Uterus (tissue), 4 donors: ENCODE measurements around the gene PNKD. TPM values are rescaled to one million over a fixed set of nuclear protein-coding genes. Genes with fewer than 3 reads are reported as not detected.

Experiments used
- DNase-seq, 2 donors: peaks; one replicate each; pipeline ENCODE4 v3.0.0-alpha.2; 2019 to 2020
- H3K27ac ChIP-seq, 2 donors: fragments of 200-600 bp; sonication (generic); 1 replicate in 1 of 2; 2 replicates in 1 of 2; pipeline ENCODE4 v1.5.1; 2016 to 2018
- H3K27me3 ChIP-seq, 2 donors: fragments of 200-600 bp; sonication (generic); one replicate each; pipeline ENCODE4 v1.5.1; 2018 to 2019; ENCODE audit warnings: control low read depth in 1 of 2
- H3K36me3 ChIP-seq, 2 donors: fragments of 200-600 bp; sonication (generic); one replicate each; pipeline ENCODE4 v1.5.1; 2019; ENCODE audit warnings: control low read depth in 1 of 2
- H3K4me1 ChIP-seq, 2 donors: fragments of 200-600 bp; sonication (generic); one replicate each; pipeline ENCODE4 v1.5.1; 2018 to 2019; ENCODE audit warnings: control low read depth in 1 of 2
- H3K4me3 ChIP-seq, 2 donors: fragments of 200-600 bp; sonication (generic); 1 replicate in 1 of 2; 2 replicates in 1 of 2; pipeline ENCODE4 v1.5.1; 2018 to 2019; ENCODE audit warnings: mild to moderate bottlenecking in 1 of 2
- H3K9me3 ChIP-seq, 2 donors: fragments of 200-600 bp; sonication (generic); one replicate each; pipeline ENCODE4 v1.5.1; 2019; ENCODE audit warnings: control low read depth in 1 of 2
- CTCF ChIP-seq, 4 experiments: fragments of 200-600 bp in 2 of 4; fragments of 450-650 bp in 2 of 4; sonication (generic) in 2 of 4; IDR thresholded peaks; one replicate each; pipeline ENCODE4 v1.5.1; 2016 to 2019; ENCODE audit warnings: antibody characterized with exemption in 4 of 4, mild to moderate bottlenecking in 2 of 4, moderate library complexity in 1 of 4
- POLR2A ChIP-seq, 2 donors: fragments of 450-650 bp; IDR thresholded peaks; one replicate each; pipeline ENCODE4 v1.6.1; 2016; ENCODE audit warnings: antibody characterized with exemption in 2 of 2, mild to moderate bottlenecking in 1 of 2, moderate library complexity in 1 of 2
- intact Hi-C: fragments of 100-400 bp; cut with DNase I; formaldehyde crosslinking; loops from one replicate; pipeline ENCODE4 v1.15.1; 2023; ENCODE audit warnings: low total_unique reads
- total RNA-seq, 4 donors: library from RNA; depleted of rRNA in 3 of 4; stranded (reverse); fragments of >200 nt in 3 of 4; gene quantifications; one replicate each; pipeline versions ENCODE4 v1.1.0 to v1.2.4, GENCODE V29; 2014 to 2023
- donor health status: DM: yes; HTN: yes; CAD: no.

PNKD gene
- total RNA-seq, 4 donors from 2014 or later = 11.8 to 47.8 (median 31.7) TPM

GRCh38 chr2:218332920-218333645, 62.8 kb downstream of the PNKD start:
- intact Hi-C loops = no loop called here
- Histone ChIP-seq H3K4me3 (no peak overlapping the region), H3K9me3 (no peaks in the 10 kb centered on the region)

GRCh38 chr2:218334531-218334930, 64.2 kb downstream of the PNKD start:
- no peak for DNase-seq
- Histone ChIP-seq H3K27ac (no peak overlapping the region), H3K4me1 (no peaks in the 10 kb centered on the region), H3K27me3 (no peaks in the 10 kb centered on the region), H3K4me3 (no peak overlapping the region), H3K9me3 (no peaks in the 10 kb centered on the region), H3K36me3 (no peaks in the 10 kb centered on the region)
- intact Hi-C loops = no loop called here
- TF ChIP-seq POLR2A (IDR thresholded peaks at IDR 0.05) (no peak), CTCF (IDR thresholded peaks at IDR 0.05) (no peak)

More at GRCh38 chr2:218332920-218333645, 62.8 kb downstream of the PNKD start:
- DNase-seq = no peak
- no peak overlapping the region for H3K27ac ChIP-seq
- TF ChIP-seq POLR2A (IDR thresholded peaks at IDR 0.05) = no peak
- no peak for TF ChIP-seq CTCF (IDR thresholded peaks at IDR 0.05)
- no peaks in the 10 kb centered on the region for H3K27me3 ChIP-seq
- no peaks in the 10 kb centered on the region for H3K4me1 ChIP-seq
- H3K36me3 ChIP-seq = no peaks in the 10 kb centered on the region

- H3K4me1 ChIP-seq = peaks cover 0 to 4% of the 10 kb centered on the region in 2 donors
- DNase-seq = no peak
- no peak overlapping the region for H3K27ac ChIP-seq
- no peaks in the 10 kb centered on the region for H3K27me3 ChIP-seq
- intact Hi-C loops = no loop called here
- no peaks in the 10 kb centered on the region for H3K36me3 ChIP-seq
- H3K9me3 ChIP-seq = no peaks in the 10 kb centered on the region
- TF ChIP-seq POLR2A (IDR thresholded peaks at IDR 0.05) = no peak
- TF ChIP-seq CTCF (IDR thresholded peaks at IDR 0.05) = no peak
- H3K4me3 ChIP-seq = no peak overlapping the region
Observed at GRCh38 chr2:218340656-218341055, 70.3 kb downstream of the PNKD start.

- intact Hi-C loops = no loop called here
- TF ChIP-seq CTCF (IDR thresholded peaks at IDR 0.05) = no peak
- Histone ChIP-seq H3K27me3 (no peaks in the 10 kb centered on the region), H3K27ac (no peak overlapping the region), H3K9me3 (no peaks in the 10 kb centered on the region), H3K4me1 (peaks cover 0 to 4% of the 10 kb centered on the region in 2 donors), H3K36me3 (no peaks in the 10 kb centered on the region), H3K4me3 (no peak overlapping the region)
- no peak for DNase-seq
Observed at GRCh38 chr2:218341381-218341780, 71.1 kb downstream of the PNKD start.

GRCh38 chr2:218342837-218343236, 72.5 kb downstream of the PNKD start:
- Histone ChIP-seq H3K4me1 (peaks cover 0 to 4% of the 10 kb centered on the region in 2 donors), H3K9me3 (no peaks in the 10 kb centered on the region), H3K27ac (no peak overlapping the region), H3K4me3 (no peak overlapping the region), H3K36me3 (no peaks in the 10 kb centered on the region), H3K27me3 (no peaks in the 10 kb centered on the region)
- DNase-seq = no peak
- intact Hi-C loops = no loop called here
- no peak for TF ChIP-seq CTCF (IDR thresholded peaks at IDR 0.05)
